Esophagus (tissue), 2 donors: ENCODE measurements around the gene GBX1. TPM values are rescaled to one million over a fixed set of nuclear protein-coding genes. Genes with fewer than 3 reads are reported as not detected.

ENCODE experiments used
- H3K27ac ChIP-seq, 2 donors: one replicate each; pipeline ENCODE4 v1.5.1; 2013; ENCODE audit warnings: low read depth in 2 of 2, mild to moderate bottlenecking in 2 of 2, inconsistent platforms in 1 of 2, low read length in 1 of 2, moderate library complexity in 1 of 2
- H3K27me3 ChIP-seq, 2 donors: one replicate each; pipeline ENCODE4 v1.6.1; 2013; ENCODE audit warnings: low read length in 2 of 2, control low read depth in 1 of 2, mild to moderate bottlenecking in 1 of 2; ENCODE audit not compliant: insufficient read depth in 2 of 2, control insufficient read depth in 1 of 2
- H3K36me3 ChIP-seq, 2 donors: one replicate each; pipeline ENCODE4 v1.6.1; 2013; ENCODE audit warnings: low read length in 1 of 2; ENCODE audit not compliant: control insufficient read depth in 2 of 2, insufficient read depth in 2 of 2
- H3K4me1 ChIP-seq, 2 donors: one replicate each; pipeline ENCODE4 v1.6.1; 2013; ENCODE audit warnings: low read length in 1 of 2; ENCODE audit not compliant: control insufficient read depth in 2 of 2, insufficient read depth in 2 of 2
- H3K4me3 ChIP-seq, 2 donors: one replicate each; pipeline ENCODE4 v1.5.1; 2013; ENCODE audit warnings: low read length in 2 of 2, mild to moderate bottlenecking in 2 of 2, low read depth in 1 of 2, moderate library complexity in 1 of 2
- H3K9me3 ChIP-seq, 2 donors: one replicate each; pipeline ENCODE4 v1.6.1; 2013; ENCODE audit warnings: mild to moderate bottlenecking in 2 of 2, low read depth in 1 of 2, low read length in 1 of 2, moderate library complexity in 1 of 2; ENCODE audit not compliant: control insufficient read depth in 2 of 2, insufficient read depth in 1 of 2
- WGBS, 2 donors: extraction: QIAGEN DNeasy Blood & Tissue Kit; methylation state at CpG; one replicate each; pipeline ENCODE4 v1.1.7; 2013; 5-methylcytosine and 5-hydroxymethylcytosine counted together
- polyA plus RNA-seq, 2 donors: library from polyadenylated mRNA; stranded (reverse); fragments of 200-250 nt; gene quantifications; one replicate each; pipeline ENCODE4 v1.2.3, GENCODE V29; 2013
- donor health status: healthy with polysubstance abuse.
- donor health status: Bipolar disorder and iron deficiency.

The GBX1 gene
- not detected for polyA plus RNA-seq

DNA sequence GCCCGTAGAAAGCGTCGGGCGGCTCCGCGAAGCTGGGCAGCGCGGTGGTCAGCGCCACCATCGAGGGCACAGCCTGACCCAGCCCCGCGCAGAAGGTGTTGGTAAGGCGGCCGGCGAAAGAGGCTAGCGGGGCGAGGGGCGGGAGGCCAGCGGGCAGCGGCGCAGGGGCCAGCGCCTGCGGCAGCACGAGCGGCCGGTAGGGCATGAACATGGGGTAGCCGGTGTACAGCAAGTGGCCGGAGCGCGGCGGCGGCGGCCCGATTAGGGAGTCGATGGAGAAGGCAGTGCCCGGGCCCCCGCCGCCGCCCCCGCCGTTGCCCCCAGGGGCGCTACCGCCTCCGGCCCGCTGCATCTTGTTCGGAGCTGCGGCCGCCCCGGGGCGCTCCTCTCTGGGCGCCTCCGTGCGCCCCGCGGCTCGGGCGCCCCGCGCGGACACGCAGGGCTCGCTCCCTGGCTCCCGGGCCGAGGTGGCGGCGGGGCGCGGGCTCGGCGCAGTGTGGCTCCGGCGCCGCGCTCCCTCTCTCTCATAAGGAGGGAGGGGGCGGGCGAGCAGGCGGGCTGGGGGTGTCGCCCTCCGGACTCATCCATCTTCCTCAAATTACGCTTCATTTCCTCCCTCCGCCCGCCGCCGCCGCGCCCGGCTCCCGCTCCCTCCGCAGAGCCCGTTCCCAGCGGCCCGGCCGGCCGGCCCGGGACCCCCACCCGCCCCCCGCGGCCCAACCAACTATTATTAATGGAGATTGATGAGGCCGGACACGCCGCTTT lies at the start of gene GBX1:
TSS of gene GBX1 (minus strand) at position 498 of the 765 bp plus-strand sequence. CDS start at position 352, 146 bp downstream.
- no peak within 1 kb of the TSS for H3K27ac ChIP-seq
- WGBS, 2 donors: 1% methylated on average over 69 to 101 of the region's 101 CpGs
- no peaks in the 10 kb centered on the region for H3K36me3 ChIP-seq
- H3K4me3 ChIP-seq: peak within 1 kb of the TSS; percentile 48 to 54
- H3K27me3 ChIP-seq: peaks cover 0 to 11% of the 10 kb centered on the region in 2 donors
- no peaks in the 10 kb centered on the region for H3K9me3 ChIP-seq
- H3K4me1 ChIP-seq: peaks cover 3 to 9% of the 10 kb centered on the region in 2 donors

DNA sequence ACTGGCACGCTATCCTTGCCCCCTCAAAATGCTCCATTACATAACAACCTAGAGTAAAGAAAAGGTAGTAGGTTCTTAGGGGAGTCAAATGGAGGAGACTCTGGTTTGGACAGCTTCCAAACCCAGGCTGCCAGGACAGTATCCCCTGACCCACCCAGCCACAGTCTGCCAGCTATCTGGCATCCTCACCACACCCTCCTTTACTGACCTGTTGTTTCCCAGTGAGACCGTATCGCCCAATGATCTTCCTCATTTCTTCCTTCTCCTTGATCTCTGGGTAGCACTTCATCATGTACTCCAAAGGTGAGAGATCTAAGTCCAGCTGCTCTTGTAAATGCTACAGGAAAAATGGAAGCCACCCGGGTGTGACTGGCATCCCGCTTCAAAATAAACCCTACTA lies 47.9 kb upstream of the GBX1 start:
- H3K36me3 ChIP-seq: peaks cover 11 to 47% of the 10 kb centered on the region in 2 donors
- no peaks in the 10 kb centered on the region for H3K27me3 ChIP-seq
- H3K4me3 ChIP-seq: no peak overlapping the region
- WGBS, 2 donors: 90 to 95% methylated on average over 5 of the region's 5 CpGs
- H3K27ac ChIP-seq: no peak overlapping the region
- no peaks in the 10 kb centered on the region for H3K9me3 ChIP-seq
- no peaks in the 10 kb centered on the region for H3K4me1 ChIP-seq

DNA sequence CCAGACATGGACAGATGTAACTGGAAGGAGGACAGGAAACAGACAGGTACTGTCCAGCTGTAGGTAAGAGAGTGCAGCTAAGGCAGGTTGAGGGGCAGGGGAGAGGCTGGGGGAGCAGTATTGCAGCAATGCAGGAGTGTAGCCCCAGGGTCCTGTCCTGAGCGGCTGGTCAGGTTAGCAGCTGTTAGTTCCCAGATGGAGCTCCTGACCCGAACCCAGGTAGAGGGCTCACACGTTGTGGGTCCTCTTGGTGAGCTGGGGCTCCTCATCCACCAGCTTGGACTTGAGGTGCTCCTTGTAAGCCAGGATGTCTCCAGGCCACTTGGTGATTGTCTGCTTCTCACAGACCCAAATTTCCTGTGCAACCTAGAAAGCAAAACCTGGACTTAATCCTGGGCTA lies 46.3 kb upstream of the GBX1 start:
- 82 to 89% methylated on average over 3 of the region's 3 CpGs for WGBS, 2 donors
- Histone ChIP-seq H3K4me3 (no peak overlapping the region), H3K9me3 (no peaks in the 10 kb centered on the region), H3K4me1 (no peaks in the 10 kb centered on the region), H3K36me3 (peaks cover 8 to 41% of the 10 kb centered on the region in 2 donors), H3K27me3 (no peaks in the 10 kb centered on the region), H3K27ac (no peak overlapping the region)

DNA sequence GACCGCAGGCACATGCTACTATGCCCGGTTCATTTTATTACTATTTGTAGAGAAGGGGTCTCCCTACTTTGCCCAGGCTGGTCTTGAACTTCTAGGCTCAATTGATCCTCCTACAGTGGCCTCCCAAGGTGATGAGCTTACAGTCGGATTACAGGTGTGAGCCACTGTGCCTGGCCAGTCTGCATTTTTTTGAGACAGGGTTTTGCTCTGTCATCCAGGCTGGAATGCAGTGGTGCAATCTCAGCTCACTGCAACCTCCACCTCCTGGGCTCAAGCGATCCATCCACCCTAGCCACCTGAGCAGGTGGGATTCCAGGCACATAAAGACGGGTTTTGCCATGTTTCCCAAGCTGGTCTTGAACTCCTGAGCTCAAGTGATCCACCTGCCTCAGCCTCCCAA lies 45.1 kb upstream of the GBX1 start:
- no peaks in the 10 kb centered on the region for H3K27me3 ChIP-seq
- H3K9me3 ChIP-seq: no peaks in the 10 kb centered on the region
- no peaks in the 10 kb centered on the region for H3K4me1 ChIP-seq
- 81 to 91% methylated on average over 5 of the region's 5 CpGs for WGBS, 2 donors
- no peak overlapping the region for H3K27ac ChIP-seq
- no peak overlapping the region for H3K4me3 ChIP-seq
- peaks cover 2 to 29% of the 10 kb centered on the region in 2 donors for H3K36me3 ChIP-seq

DNA sequence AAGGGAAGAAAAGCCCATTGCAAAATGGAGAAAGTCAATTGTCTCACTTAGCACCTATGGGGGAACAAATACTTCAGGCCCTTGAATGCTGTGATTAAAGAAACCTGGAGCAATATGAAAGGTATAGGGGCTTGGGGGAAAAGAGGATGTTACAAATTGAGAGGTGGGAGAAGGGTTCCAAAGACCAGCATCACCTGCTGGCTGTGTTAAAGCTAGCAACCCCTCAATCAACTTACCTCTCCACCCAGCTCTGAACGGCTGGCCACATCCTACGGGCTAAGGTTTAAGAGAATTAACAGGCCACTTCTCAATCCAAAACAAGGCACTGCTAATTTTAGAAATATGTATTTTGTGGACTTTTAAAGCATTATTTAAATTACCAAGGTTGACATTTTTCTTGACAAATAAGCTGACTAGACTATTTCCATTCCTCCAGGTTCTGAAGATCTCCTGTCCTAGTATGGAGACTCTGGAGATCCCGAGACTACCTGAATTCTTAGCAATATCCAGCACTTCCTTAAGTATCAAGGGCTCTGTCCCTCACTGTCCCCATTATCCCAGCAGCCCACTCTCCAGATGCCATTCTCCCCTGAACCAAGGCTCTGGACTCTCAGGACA lies 43.8 kb upstream of the GBX1 start:
- Histone ChIP-seq H3K9me3 (no peaks in the 10 kb centered on the region), H3K27me3 (no peaks in the 10 kb centered on the region), H3K27ac (no peak overlapping the region), H3K4me3 (no peak overlapping the region), H3K36me3 (peaks cover 0 to 22% of the 10 kb centered on the region in 2 donors), H3K4me1 (no peaks in the 10 kb centered on the region)
- 78 to 82% methylated on average over 3 of the region's 3 CpGs for WGBS, 2 donors

DNA sequence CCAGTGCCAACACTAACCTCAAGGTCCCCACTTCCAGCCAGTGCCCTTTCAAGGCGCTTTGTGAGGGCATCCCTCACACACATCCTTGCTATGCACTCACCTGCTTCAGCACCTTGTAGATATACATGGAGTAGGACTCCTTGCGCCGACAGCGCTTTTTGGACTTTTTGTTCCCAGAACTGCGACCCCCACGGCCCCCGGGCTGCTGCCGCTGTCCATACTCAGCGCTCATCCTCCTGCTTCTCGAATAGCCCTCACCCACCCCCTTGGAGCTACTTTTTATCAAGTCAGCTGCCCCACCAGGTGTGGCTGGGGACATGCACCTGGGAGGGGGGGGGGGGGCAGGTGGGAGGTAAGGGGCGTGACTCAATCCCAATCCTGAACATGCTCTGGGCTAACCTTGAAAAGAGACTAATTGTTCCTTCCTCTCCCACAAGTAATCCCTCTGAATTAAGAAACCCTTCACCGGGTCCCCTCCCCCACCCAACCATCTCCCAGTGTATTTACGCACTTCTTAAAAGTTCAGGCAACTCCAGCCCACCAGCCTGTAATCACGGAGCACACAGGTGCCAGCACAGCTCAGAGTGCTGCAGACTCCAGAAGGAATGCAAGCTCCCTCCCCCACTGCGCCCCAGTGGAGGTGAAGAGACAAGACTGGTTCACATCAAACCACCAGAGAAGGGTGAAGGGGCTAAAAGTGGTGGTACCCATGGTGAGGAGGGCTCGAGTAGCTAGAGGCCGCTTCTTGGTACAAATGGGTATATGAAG lies 42.8 kb upstream of the GBX1 start, which contains the start of gene H2BK1:
TSS of gene H2BK1 (minus strand) at position 402 of the 768 bp plus-strand sequence. CDS start at position 232, 170 bp downstream.
- 74 to 84% methylated on average over 17 of the region's 17 CpGs for WGBS, 2 donors
- no peaks in the 10 kb centered on the region for H3K4me1 ChIP-seq
- peaks cover 0 to 16% of the 10 kb centered on the region in 2 donors for H3K36me3 ChIP-seq
- no peaks in the 10 kb centered on the region for H3K9me3 ChIP-seq
- no peak within 1 kb of the TSS for H3K4me3 ChIP-seq
- H3K27ac ChIP-seq: no peak within 1 kb of the TSS
- H3K27me3 ChIP-seq: peaks cover 0 to under 1% of the 10 kb centered on the region in 2 donors

DNA sequence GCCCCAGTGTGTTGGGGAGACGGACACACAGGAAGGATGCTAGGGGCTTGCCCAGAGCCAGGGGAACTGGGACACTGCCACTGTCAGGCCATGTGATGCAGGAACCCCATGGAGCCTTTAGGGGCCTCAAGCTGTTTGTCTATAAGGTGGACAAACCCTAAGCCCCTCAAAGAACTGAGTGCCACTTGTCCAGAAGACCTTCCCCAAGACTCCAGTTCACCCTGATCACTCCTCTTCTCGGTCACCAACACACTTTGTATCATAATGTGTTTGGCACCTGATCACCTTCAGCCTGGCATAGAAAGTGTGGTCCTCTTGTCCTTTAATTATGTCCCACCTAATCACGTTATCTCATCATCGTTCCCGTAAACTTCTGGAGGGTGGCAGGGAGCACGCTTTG lies 42.1 kb upstream of the GBX1 start:
- no peaks in the 10 kb centered on the region for H3K4me1 ChIP-seq
- WGBS, 2 donors: 84 to 86% methylated on average over 6 of the region's 6 CpGs
- H3K36me3 ChIP-seq: peaks cover 0 to 9% of the 10 kb centered on the region in 2 donors
- no peak overlapping the region for H3K4me3 ChIP-seq
- H3K27me3 ChIP-seq: peaks cover 0 to 5% of the 10 kb centered on the region in 2 donors
- no peaks in the 10 kb centered on the region for H3K9me3 ChIP-seq
- H3K27ac ChIP-seq: no peak overlapping the region

DNA sequence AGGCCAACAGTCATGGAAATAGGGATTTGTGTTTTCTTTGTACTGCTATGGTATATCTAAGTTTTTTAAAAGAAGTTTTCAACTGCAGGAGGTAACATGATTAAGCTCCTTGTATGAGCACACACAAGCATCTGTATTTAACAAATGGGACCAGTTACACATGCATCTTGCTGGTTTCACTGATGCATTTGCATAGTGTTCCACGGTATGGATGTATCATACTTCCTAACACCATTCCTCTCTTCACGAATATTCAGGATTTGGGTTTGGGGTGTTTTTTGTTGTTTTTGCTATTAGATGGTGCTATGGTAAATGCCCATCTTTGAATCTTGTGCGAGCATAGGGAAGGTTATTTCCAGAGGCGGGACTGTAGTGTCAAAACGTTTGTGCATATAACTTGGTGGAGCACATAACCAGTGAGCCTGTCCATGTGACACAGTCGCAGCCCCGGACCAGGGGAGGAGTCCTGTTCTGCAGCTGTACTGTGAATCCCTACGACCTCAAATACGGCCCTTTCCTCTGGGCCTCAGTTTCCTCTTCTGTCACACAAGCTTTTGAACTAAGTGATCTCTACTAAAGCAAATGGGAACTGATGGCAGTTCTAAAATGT lies 40.9 kb upstream of the GBX1 start:
- Histone ChIP-seq H3K27me3 (peaks cover 0 to 5% of the 10 kb centered on the region in 2 donors), H3K9me3 (no peaks in the 10 kb centered on the region), H3K27ac (no peak overlapping the region), H3K4me3 (no peak overlapping the region), H3K4me1 (no peaks in the 10 kb centered on the region), H3K36me3 (no peaks in the 10 kb centered on the region)
- 61 to 66% methylated on average over 9 of the region's 9 CpGs for WGBS, 2 donors

DNA sequence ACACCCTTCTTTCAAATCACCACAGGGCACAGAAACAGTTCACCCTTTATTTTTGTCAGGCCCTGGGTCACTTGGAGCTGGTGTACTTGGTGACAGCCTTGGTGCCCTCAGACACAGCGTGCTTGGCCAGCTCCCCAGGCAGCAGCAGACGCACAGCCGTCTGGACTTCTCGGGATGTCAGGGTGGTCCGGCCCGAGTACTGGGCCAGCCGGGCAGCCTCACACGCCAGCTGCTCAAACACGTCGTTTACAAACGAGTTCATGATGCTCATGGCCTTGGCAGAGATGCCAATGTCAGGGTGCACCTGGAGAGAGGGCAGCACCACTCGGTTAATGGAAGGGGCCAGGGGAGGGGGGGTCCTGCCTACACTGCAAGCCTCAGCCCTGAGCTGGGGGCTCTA lies 40.3 kb upstream of the GBX1 start:
- H3K4me1 ChIP-seq: no peaks in the 10 kb centered on the region
- H3K27me3 ChIP-seq: peaks cover 0 to 5% of the 10 kb centered on the region in 2 donors
- WGBS, 2 donors: 59 to 60% methylated on average over 12 of the region's 12 CpGs
- H3K4me3 ChIP-seq: no peak overlapping the region
- no peaks in the 10 kb centered on the region for H3K36me3 ChIP-seq
- H3K27ac ChIP-seq: no peak overlapping the region
- H3K9me3 ChIP-seq: no peaks in the 10 kb centered on the region
